GM19328 (cell line): ENCODE results near the gene MYNN.
A peak's percentile ranks its signal among the peaks of the same experiment; 100 is the strongest.
"Not testable (repeated sequence)": the region's sequence is repeated elsewhere in the genome, so short reads cannot be mapped to it uniquely, and the experiment has no call there.

Experiments used
- ATAC-seq: cut with Tn5 transposase; IDR thresholded peaks from one replicate; pipeline ENCODE4 v1.9.1; 2021; ENCODE audit warnings: mild to moderate bottlenecking, moderate library complexity; ENCODE audit not compliant: unreplicated experiment

MYNN gene

GRCh38 chr3:169772897-169773816 lies at the start of gene MYNN:
Gene MYNN, plus strand, starts transcription at chr3:169773396. Its CDS starts 900 bp downstream, at chr3:169774296.
- ATAC-seq, result peak; percentile 81

DNA sequence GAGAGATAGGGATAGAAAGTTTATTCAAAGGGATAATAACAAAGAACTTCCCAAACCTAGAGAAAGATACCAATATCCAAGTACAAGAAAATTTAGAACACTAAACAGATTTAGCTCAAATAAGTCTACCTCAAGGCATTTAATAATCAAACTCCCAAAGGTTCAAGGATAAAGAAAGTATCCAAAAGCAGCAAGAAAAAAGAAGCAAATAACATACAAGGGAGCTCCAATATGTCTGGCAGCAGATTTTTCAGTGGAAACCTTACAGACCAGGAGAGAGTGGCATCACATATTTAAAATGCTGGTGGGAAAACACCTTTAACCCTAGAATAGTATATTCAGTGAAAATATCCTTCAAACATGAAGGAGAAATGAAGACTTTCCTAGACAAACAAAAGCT lies 41.3 kb upstream of the MYNN start:
- not testable (repeated sequence) for ATAC-seq

GRCh38 chr3:169739067-169739466 lies 34.1 kb upstream of the MYNN start:
- no peak for ATAC-seq

DNA sequence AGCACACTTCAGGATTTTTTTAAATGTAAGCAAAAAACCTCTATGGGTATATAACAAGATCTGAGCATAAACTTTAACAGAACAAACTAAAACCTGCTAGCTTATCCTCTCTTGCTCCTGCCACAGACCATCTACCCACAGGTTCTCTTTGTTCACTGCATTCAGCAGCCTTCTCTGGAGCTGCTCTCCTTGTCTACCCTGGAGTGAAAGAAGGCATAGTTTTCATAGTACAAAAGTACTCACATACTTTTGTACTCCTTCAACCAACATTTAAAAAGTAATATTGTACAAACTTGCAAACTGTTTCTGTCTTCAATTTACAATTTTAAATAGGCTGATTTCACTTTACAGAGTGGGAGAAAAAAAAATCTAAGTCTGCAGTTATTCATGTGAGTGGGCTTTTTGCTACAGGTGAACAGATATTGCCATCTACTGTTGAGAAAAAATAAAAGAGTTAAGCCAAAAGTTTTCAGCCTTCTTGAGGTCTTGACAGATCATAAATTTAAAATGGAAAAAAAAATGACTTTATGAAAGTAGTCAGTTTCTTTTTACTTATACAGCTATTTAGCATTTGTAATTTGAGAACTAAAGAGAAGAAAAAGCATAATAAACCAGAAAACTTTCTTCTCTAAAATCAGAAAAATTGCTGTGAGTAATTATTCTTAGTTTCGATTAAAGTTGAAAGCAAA lies 28.7 kb upstream of the MYNN start:
- no peak for ATAC-seq

DNA sequence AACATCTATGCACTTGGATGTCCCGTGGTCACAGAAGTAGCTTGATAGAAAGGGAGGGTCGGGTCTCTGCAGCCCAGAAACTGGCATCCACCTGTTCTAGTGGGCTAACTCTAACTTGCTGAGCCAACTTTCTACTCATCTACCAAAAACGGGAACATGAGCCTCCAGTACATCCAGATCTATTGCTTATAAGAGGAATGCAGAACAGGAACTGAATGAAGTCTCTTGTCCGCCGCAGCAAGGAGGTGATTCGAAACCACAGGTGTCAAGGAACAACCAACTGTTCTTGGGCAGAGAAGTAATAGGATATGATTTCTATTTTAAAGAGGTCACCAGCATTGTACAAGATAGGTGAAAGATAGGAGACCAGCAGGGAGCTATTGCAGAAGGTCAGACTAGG lies 26.3 kb upstream of the MYNN start:
- no peak for ATAC-seq

GRCh38 chr3:169748670-169749069 lies 24.5 kb upstream of the MYNN start:
- no peak for ATAC-seq

DNA sequence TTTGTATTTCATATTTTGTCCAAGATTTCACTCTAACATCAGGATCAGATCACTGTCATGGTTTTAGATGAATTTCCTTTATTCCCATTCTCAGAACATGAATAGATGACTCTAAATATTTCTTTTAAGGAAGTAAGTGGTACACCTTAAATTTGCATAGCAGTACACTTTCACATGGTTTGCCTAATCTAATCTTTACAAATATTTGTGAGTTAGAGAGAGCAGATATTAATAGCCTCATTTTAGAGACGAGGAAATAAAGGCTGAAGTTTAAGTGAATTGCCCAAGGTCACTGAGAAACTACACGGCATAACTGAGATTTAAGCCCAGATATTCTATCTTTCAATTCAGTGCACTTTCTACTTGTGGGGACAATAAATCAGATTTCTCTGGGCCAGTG lies 22.5 kb upstream of the MYNN start:
- no peak for ATAC-seq

GRCh38 chr3:169751875-169752274 lies 21.3 kb upstream of the MYNN start:
- no peak for ATAC-seq

- no peak for ATAC-seq
Measured at GRCh38 chr3:169754711-169755110, 18.5 kb upstream of the MYNN start.

GRCh38 chr3:169755488-169755887 lies 17.7 kb upstream of the MYNN start:
- ATAC-seq, result no peak

DNA sequence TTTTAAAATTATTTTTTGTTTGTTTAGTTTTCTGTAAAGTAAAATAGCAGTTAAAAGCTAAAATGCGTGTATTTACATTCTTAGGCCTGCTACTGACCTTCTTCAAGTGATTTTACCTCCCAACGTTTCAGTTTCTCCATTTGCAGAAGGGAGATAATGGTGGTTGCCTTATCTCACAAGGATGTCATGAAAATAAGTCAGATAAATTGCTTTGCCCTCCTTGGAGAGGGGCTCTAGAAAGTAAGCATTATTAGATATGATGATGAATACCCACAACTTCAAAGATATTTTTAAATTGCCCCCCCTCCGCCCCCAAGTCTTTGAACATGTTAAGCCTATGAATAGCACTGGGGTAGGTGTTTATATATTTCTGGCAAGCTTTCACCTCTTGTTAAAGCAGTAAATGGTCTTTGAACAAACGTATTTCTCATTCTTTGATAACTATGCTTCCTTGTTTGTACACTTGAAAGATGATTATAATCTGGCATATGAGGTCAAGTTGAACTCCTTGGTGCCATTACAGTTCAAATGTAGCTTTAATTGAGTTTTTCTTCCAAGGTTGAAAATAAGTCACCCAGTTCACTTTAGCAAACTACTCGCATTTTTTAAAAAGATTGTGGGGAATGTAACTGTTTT lies 14.7 kb upstream of the MYNN start:
- ATAC-seq, result no peak

- peak; percentile 42 for ATAC-seq
Measured at GRCh38 chr3:169759256-169759655, 13.9 kb upstream of the MYNN start.

DNA sequence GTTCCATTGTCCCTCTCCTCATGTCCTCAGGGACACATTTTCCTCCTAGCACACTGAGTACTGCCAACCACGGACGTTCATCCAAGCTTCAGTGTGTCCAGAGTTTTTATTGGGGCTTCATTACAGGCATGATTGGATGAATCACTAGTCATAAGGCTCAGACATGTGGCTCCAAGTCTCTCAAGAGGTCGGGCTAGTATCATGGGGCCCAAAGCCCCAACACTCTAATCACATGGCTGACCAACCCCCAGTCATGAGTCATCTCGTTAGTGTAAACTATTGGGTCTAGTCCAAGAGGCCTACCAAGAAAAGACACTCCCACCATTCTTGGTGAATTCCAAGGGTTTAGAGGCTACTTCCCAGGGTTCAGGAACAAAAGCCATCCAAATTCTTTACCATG lies 12.7 kb upstream of the MYNN start:
- ATAC-seq, result no peak

DNA sequence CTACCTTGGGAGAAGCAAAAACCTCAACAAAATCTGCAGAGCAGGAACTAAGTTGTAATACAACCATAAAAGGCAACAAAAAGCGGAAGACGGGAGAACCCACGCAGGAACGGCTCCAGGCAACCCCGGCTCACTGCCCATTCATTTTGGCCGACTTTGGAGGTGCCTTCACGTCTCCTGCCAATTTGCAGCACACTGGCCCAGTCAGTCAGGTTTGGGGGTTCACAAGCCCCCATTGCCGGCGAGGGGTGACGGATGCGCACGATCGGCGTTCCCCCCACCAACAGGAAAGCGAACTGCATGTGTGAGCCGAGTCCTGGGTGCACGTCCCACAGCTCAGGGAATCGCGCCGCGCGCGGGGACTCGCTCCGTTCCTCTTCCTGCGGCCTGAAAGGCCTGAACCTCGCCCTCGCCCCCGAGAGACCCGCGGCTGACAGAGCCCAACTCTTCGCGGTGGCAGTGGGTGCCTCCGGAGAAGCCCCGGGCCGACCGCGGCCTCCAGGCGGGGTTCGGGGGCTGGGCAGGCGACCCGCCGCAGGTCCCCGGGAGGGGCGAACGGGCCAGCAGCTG lies 8.8 kb upstream of the MYNN start:
- peak; percentile 39 for ATAC-seq

- peak; percentile 68 for ATAC-seq
Measured at GRCh38 chr3:169764882-169765612, 8.1 kb upstream of the MYNN start, which contains the start of gene TERC. Gene TERC, minus strand, starts transcription at chr3:169765060.

DNA sequence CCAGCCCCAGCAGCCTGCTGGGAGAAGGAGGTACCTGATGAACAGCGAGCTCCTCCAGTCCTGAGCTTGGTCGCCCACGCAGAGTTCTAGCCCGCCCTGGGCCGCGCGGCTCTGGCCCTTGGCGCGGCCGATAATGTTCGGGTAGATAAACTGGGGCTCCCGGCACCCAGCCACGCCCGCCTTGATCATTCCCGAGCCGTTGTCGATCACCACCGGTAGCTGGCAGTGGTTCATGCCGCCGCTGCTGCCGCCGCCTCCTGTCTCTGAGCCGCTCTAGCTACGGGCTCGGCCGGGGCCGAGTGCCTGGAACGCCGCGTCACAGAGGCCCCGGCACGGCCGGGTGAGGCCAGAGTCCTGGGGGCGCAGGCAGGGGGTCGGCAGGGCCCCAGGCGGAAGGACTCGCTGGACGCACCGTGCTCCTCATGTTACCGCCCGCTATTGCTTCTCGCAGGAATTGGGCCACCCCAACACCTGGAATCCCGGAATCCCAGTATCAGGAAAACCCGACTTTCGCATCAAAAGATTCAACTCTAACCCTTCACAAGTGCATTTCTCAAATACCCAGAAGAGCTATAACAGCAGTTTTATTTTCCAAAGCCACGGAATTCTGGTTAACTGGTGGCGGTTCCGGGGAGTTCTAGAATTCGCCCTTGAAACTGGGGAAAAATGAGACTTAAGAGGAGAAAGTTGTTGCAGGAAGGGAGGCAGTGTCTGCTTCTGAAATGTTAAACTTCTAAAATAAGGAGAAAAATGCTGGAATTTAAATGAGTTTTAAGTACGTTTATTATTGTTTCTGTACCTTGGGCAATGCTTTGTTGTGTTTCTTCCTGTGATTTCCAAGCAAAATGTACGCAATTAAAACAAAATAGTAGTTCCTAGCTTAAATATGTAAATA lies 3.7 kb upstream of the MYNN start, which contains the start of gene ACTRT3:
ACTRT3 (minus strand) TSS at position 275 of the 895 bp plus-strand sequence; CDS start at position 234, 41 bp downstream.
- peak; percentile 19 for ATAC-seq

GRCh38 chr3:169771497-169772304 lies 1.5 kb upstream of the MYNN start:
- no peak for ATAC-seq

GRCh38 chr3:169772305-169772896 lies 795 bp upstream of the MYNN start:
- ATAC-seq, result peak; percentile 5
